Amniotic stem cell (primary cell): ENCODE measurements around the gene BCKDK.

Experiments used
- DNase-seq: peaks from one replicate; lab custom pipeline; 2025; lab: John Stamatoyannopoulos, UW

BCKDK gene

GRCh38 chr16:31080035-31080629 is 28.1 kb upstream of the BCKDK start:
- DNase-seq: no peak

- DNase-seq: no peak
These were observed 27.3 kb upstream of the BCKDK start for GRCh38 chr16:31080756-31081419.

DNA sequence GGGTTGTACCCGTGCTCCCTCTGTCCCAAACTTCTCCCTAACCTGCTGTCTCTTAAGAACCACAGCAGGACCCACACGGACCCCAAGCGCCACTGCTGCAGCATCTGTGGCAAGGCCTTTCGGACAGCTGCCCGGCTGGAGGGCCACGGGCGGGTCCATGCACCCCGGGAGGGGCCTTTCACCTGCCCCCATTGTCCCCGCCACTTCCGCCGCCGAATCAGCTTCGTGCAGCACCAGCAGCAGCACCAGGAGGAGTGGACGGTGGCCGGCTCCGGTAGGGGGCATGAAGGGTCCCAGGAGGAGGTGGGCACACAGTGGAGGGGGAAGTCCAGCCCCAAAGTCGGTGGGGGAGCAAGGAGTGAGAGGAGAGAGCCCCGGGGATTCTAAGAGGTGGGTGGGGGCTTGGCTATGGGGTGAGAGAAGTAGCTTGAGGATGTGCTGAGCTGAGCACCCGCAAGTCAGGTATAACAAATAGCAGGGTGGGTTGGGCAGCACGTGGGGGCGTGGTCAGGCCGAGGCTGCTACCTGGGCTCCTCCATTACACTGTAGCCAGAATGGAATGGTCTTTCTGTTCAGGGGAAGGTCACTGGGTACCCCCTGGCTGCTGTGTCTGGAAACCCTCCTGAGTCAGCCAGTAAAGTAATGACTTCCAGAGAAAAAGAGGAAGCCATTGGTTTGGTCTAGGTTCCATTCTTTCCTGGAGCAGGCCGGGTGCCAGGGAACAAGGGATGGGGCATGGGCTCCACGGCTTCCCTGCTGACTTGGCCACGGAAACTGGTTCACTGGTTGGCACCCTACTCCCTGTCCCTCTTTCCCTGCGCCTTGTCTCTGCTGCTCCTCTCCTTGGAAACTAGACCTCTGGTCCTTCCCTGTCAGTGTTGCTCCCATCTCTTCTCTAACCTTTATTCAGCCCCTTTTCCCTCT is 26.5 kb upstream of the BCKDK start:
- DNase-seq: no peak

DNA sequence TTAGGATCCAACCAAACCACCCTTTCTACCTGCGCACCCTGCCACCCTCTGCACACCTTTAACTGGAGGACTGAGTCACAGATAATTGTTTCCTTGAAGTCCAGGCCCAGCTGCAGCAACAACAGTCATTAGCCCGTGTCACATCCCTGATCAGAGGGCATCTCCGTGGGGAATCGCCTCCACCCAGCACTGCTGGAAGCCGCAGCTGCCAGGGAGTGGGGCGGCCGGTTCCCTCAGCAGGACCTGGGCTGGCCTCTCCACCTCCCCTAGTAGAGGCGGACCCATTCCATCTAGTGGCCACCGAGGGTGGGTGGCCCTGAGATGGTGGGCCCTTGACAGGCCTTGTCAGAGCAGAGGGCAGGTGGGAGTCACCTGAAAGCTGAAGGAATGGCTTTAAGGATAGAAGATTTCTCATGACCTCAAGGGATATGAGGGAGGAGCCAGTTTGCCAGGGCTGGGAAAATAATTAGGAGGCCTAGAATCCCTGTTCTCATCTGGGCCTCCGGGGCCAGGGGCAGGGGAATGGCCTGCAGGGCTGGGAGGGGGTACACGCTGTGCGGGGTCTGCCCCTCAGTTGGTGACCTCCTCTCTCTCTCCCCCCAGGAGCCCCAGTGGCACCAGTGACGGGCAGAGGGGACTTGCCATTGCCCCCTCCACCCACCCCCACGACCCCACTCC is 25.7 kb upstream of the BCKDK start:
- no peak for DNase-seq

- DNase-seq: no peak
These were observed 25.1 kb upstream of the BCKDK start for GRCh38 chr16:31083081-31083480.

DNA sequence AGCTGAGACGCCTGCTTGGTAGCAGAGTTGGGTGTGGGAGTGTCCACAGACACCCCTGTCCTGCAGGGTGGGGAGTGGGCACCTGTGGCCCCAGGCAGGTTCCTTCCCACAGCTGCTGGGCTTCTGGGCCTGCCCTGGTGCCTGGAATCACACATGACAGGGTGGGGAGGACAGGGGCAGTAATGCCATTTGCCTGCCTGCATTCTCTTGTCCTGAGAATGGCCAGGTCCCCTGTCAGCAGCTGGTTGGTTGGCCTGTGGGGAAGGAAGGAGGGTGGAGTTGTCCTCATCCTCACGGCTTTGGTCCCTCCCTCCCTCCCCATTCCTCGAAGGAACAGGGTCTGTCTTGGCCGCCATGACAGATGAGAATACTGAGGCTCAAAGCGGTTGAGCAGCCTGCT is 24.6 kb upstream of the BCKDK start:
- no peak for DNase-seq

GRCh38 chr16:31083981-31084380 is 24.2 kb upstream of the BCKDK start:
- no peak for DNase-seq

DNA sequence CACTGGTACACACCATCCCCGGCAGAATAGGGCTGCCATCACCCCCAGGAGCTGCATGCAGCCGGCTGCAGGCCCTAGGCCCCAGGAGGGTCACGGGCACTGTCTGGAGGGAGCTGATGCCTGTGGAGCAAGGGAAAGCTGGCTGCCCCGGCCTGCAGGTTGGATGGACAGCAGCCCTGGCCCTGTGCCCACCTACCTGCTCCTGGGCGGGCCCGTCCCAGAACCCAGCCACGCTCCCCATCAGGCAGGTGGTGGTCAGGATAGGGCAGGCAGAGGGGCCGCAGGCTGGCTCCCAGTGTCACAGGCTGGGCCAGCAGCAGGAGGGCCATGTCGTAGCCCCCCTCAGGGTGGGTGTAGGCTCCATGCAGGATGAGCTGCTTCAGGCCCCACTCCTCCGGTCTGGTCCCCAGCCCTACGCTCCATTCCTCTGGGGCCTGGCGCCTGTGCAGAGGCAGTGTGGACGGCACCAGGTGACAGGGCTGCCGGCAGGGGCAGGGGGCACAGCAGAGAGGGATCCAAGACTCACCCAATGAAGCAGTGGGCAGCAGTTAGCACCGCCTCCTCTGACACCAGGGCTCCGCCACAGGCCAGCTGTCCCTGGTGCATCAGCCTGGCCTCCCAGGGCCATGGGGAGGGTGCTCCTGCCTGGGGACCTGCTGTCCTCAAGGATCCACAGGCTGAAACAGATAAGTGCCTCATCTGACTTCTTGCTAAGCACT is 23.4 kb upstream of the BCKDK start:
- DNase-seq: no peak

DNA sequence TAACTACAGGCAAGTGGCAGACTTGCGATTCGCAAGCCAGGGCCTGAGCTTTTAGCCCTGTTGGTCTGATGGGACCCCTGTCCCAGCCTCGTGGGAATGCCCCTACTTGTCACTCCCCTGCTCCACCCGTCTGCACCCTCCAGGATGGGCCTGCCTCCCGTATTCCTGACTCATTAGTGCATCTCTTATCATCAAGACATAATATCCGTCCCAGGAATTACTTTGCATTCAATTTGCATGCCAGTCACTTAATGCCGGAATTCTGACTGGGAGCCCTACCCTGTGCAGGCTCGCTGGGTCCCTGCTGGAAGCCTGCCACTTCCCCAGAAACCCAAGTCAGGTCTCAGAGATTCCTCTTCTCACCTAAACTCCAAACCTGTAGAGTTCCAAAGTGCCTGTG is 22.8 kb upstream of the BCKDK start:
- DNase-seq: no peak

DNA sequence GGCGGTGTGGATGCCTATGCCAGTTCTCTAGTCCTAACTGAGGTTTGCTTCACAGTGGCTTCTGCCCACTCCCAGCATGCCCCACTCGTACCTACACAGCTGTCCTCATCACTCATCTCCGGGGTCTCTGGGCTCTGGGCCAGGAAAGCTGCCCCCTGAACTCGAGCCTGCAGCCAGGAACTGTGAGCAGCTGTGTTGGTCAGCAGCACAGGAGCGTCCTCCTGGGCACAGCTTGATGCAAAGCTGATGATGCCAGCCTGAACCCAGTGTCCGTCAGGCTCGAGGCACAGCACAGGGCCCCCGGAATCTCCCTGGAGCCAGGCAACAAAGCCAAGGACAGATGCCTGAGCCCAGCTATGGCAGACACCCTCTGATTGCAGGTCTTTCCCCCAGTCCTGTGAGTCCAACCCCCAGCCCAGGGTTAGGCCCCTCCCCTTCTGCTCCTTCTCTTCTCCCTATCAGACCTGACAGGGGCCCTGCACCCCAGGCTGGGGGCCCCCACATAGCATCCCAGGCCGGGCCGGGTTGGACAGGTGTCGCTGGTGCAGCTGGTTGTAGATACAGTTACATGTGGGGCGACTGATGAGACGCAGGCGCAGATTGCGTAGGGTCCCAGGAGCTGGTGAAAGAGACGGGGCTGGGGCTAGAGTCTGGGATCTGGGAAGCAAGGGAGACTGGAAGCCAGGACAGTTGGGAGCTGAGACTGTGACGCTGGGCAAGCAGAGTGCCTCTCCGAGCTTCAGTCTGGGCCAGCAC is 22.1 kb upstream of the BCKDK start:
- DNase-seq: no peak

- no peak for DNase-seq
These were observed 21.6 kb upstream of the BCKDK start for GRCh38 chr16:31086629-31086906.

DNA sequence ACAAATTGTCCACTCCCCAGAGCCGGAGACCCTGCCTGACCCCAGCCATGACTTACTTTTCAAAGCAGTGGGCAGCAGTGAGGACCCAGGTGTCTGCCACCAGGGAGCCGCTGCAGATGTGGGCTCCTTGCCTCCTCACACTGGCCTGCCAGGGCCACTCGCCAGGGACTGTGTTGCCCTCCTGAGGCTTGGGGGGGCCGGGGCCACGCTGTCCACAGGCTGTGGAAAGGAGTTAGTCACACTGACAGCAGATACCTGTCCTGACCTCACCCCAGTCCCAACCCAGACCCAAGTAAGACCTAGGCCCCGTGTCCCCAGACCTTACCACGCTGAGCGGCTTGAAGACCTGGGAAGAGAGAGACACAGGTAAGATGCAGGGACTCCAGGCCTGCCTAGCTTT is 20.7 kb upstream of the BCKDK start:
- DNase-seq: no peak

DNA sequence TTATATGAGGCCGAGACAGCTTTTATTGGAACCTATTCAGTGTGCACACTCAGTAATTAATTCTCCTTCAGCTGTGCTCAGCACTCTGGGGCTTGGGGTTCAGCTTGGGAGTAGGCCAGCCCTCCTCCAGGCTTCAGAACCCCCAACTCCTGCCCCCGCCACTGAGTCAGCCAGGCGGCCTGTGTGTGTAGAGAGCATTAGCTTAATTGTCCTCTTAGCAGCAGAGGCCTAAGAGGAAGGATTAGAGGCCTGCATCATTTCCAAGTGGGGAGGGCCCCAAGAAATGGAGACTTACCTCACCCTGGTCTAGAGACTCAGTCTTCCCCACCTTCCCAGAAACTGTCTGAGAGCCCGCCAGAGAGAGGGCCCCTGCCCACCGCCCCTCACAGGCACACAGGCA is 20.2 kb upstream of the BCKDK start:
- DNase-seq: no peak

GRCh38 chr16:31088459-31089183 is 19.6 kb upstream of the BCKDK start, which contains the start of gene PRSS53:
TSS of gene PRSS53 (minus strand) at chr16:31088943. CDS start at chr16:31088809, 134 bp downstream.
- DNase-seq: no peak

- no peak for DNase-seq
These were observed 19.0 kb upstream of the BCKDK start for GRCh38 chr16:31089199-31089598.

GRCh38 chr16:31090540-31090939 is 17.6 kb upstream of the BCKDK start:
- no peak for DNase-seq

DNA sequence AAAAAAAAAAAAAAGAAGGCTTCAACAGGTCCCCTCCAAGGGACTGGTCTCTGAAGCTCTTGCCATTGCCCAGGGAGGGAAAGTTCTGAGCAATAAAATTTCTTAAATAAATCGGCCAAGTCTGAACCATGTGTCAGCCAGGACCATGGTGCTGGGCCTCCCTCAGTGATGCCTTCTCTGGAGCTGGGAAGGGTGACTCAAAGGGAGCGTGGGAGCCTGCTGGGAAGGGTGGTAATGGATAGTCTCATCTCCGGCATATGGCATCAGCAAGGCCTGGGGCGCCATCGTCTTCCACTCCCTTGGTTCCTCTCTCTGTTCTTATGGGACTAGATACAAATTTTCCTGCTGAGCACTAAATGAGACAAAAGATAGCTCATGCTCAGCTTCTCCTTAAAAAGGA is 15.9 kb upstream of the BCKDK start:
- DNase-seq: no peak

- no peak for DNase-seq
These were observed 15.0 kb upstream of the BCKDK start for GRCh38 chr16:31093132-31093703.

DNA sequence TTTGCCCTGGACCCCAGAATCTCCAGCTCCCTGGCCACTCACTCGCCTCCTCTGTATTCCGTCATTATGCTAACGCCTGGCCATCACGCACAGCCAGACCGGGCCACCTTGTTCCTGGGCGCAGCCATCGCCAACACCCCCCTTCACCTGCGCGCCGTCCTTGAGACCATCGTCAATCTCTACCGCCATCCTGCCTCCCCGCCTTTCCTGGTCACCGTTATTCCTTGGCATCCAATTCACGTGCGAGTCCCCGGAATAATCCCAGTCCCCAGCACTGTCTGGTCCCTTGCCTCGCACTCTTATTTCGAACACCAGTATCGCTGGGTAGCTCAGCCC is 14.1 kb upstream of the BCKDK start:
- DNase-seq: no peak

GRCh38 chr16:31094424-31095120 is 13.6 kb upstream of the BCKDK start, which contains the start of gene VKORC1:
TSS of gene VKORC1 (minus strand) at chr16:31094797. CDS start at chr16:31094729, 68 bp downstream.
- peak; percentile 99 for DNase-seq
